GM23338 (cell line): ENCODE measurements around the gene ADIPOQ. TPM values are rescaled to one million over a fixed set of nuclear protein-coding genes. Genes with fewer than 3 reads are reported as not detected.

Experiments
- ATAC-seq: fragments of 200-7000 bp; cut with Tn5 transposase; 3 replicates; pipeline ENCODE4 v1.9.1; 2020
- DNase-seq: peaks from one replicate; pipeline ENCODE4 v3.0.0-alpha.2; 2015; ENCODE audit warnings: low spot score
- H2AFZ ChIP-seq: fragments of 200-600 bp; sonication (generic); 2 replicates; pipeline ENCODE4 v1.8.0; 2016; ENCODE audit warnings: antibody characterized with exemption, mild to moderate bottlenecking, moderate library complexity
- H3F3A ChIP-seq: fragments of 200-600 bp; sonication (generic); replicated peaks from 2 replicates; pipeline ENCODE4 v1.8.0; 2017; ENCODE audit warnings: antibody characterized with exemption, mixed run types, low read depth
- H3K27ac ChIP-seq: fragments of 200-600 bp; sonication (generic); 2 replicates; pipeline ENCODE4 v1.6.1; 2016; ENCODE audit warnings: low read depth
- H3K27me3 ChIP-seq: fragments of 200-600 bp; sonication (generic); 2 replicates; pipeline ENCODE4 v1.8.0; 2016; ENCODE audit warnings: mild to moderate bottlenecking, mixed run types, moderate library complexity; ENCODE audit not compliant: insufficient read depth
- H3K36me3 ChIP-seq: fragments of 200-600 bp; sonication (generic); 2 replicates; pipeline ENCODE4 v1.8.0; 2016; ENCODE audit warnings: mild to moderate bottlenecking; ENCODE audit not compliant: insufficient read depth
- H3K4me1 ChIP-seq: fragments of 200-600 bp; sonication (generic); 2 replicates; pipeline ENCODE4 v1.8.0; 2016; ENCODE audit warnings: mild to moderate bottlenecking, moderate library complexity; ENCODE audit not compliant: insufficient read depth
- H3K4me2 ChIP-seq: fragments of 200-600 bp; sonication (generic); 2 replicates; pipeline ENCODE4 v1.7.1; 2017; ENCODE audit warnings: mixed run types
- H3K4me3 ChIP-seq: fragments of 200-600 bp; sonication (generic); 2 replicates; pipeline ENCODE4 v1.6.1; 2016; ENCODE audit warnings: mixed run types
- H3K79me2 ChIP-seq: fragments of 200-600 bp; sonication (generic); replicated peaks from 2 replicates; pipeline ENCODE4 v1.8.0; 2017; ENCODE audit warnings: mild to moderate bottlenecking; ENCODE audit not compliant: insufficient read depth
- H3K9me2 ChIP-seq: fragments of 200-600 bp; sonication (generic); 2 replicates; pipeline ENCODE4 v1.8.0; 2017; ENCODE audit not compliant: insufficient read depth
- H4K20me1 ChIP-seq: fragments of 200-600 bp; sonication (generic); replicated peaks from 2 replicates; pipeline ENCODE4 v1.8.0; 2017; ENCODE audit warnings: mild to moderate bottlenecking; ENCODE audit not compliant: insufficient read depth
- H3K27ac Mint-ChIP-seq: 2 replicates; pipeline ENCODE4 v1.8.0; 2020; ENCODE audit warnings: inconsistent platforms, mild to moderate bottlenecking, moderate library complexity, mixed read lengths
- H3K27me3 Mint-ChIP-seq: 3 replicates; pipeline ENCODE4 v1.8.0; 2022; ENCODE audit warnings: low read depth, mild to moderate bottlenecking, moderate library complexity, mixed read lengths, inconsistent platforms; ENCODE audit not compliant: insufficient read depth, poor library complexity
- H3K36me3 Mint-ChIP-seq: 3 replicates; pipeline ENCODE4 v1.8.0; 2021; ENCODE audit warnings: low read depth, mild to moderate bottlenecking, inconsistent platforms, moderate library complexity, mixed read lengths
- H3K4me1 Mint-ChIP-seq: 3 replicates; pipeline ENCODE4 v1.8.0; 2020; ENCODE audit warnings: mild to moderate bottlenecking, inconsistent platforms, mixed read lengths
- H3K4me3 Mint-ChIP-seq: 3 replicates; pipeline ENCODE4 v1.8.0; 2021; ENCODE audit warnings: moderate library complexity, mild to moderate bottlenecking, inconsistent platforms, mixed read lengths
- H3K9me3 Mint-ChIP-seq: 3 replicates; pipeline ENCODE4 v1.8.0; 2020; ENCODE audit warnings: moderate library complexity, mild to moderate bottlenecking, inconsistent platforms, mixed read lengths
- CREB1 ChIP-seq: fragments of 250-450 bp; sonication (Bioruptor Pico); IDR thresholded peaks from 2 replicates; pipeline ENCODE4 v1.5.0; 2020; ENCODE audit warnings: low read depth, mild to moderate bottlenecking, moderate library complexity
- ETS1 ChIP-seq: IDR thresholded peaks from 2 replicates; pipeline ENCODE4 v1.6.1; 2016; ENCODE audit warnings: antibody characterized with exemption
- POLR2AphosphoS5 ChIP-seq: IDR thresholded peaks from 2 replicates; pipeline ENCODE4 v1.6.1; 2016; ENCODE audit warnings: antibody characterized with exemption, low read depth
- STAT1 ChIP-seq: IDR thresholded peaks from one replicate; pipeline ENCODE4 v1.6.1; 2016; ENCODE audit warnings: antibody characterized with exemption; ENCODE audit not compliant: unreplicated experiment
- ZNF114 ChIP-seq: fragments of 250-450 bp; sonication (Bioruptor Pico); IDR thresholded peaks from 2 replicates; pipeline ENCODE4 v1.5.0; 2020; ENCODE audit warnings: mild to moderate bottlenecking, moderate library complexity
- polyA plus RNA-seq: library from polyadenylated mRNA; unstranded; fragments of >200 nt; fragmentation: Nextera tagmentation; extraction: Ambion mirVana; gene quantifications from 2 replicates; pipeline ENCODE4 v1.2.1, GENCODE V29; 2016
- total RNA-seq: library from RNA; depleted of rRNA; stranded (reverse); fragments of >200 nt; shearing (Covaris generic); gene quantifications from 2 replicates; pipeline ENCODE4 v1.2.3, GENCODE V29; 2014
- TF ChIP-seq, protein P1 (sequence below): fragments of 250-450 bp; sonication (Bioruptor Pico); IDR thresholded peaks from 2 replicates; pipeline ENCODE4 v1.5.0; 2020; ENCODE audit warnings: mild to moderate bottlenecking, moderate library complexity

The ADIPOQ gene
- total and polyA plus RNA-seq, 2 experiments from 2014 or later = not detected

DNA sequence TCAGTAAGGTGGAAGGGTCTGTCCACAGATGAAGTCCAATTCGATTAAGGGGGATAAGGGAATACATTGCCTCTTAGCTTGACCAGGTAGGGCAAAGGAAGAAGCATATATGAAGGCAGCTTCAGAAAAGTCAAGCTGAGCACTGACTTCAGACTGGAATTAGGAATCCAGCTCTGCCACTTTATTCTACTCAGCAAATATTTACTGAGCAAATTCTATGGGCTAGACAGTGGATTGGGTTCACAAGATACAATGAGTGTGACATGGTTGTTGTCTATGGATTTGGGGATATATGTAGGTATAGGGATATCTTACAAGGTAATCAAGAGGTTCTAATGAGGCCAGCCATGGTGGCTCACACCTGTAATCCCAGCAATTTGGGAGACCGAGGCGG, 526 bp downstream of the ADIPOQ start (continued):
- TF ChIP-seq POLR2AphosphoS5 (no peak), ZNF114 (CRISPR knock-in tag) (no peak), ETS1 (no peak), CREB1 (CRISPR knock-in tag) (no peak)
- TF ChIP-seq, protein P1, sequence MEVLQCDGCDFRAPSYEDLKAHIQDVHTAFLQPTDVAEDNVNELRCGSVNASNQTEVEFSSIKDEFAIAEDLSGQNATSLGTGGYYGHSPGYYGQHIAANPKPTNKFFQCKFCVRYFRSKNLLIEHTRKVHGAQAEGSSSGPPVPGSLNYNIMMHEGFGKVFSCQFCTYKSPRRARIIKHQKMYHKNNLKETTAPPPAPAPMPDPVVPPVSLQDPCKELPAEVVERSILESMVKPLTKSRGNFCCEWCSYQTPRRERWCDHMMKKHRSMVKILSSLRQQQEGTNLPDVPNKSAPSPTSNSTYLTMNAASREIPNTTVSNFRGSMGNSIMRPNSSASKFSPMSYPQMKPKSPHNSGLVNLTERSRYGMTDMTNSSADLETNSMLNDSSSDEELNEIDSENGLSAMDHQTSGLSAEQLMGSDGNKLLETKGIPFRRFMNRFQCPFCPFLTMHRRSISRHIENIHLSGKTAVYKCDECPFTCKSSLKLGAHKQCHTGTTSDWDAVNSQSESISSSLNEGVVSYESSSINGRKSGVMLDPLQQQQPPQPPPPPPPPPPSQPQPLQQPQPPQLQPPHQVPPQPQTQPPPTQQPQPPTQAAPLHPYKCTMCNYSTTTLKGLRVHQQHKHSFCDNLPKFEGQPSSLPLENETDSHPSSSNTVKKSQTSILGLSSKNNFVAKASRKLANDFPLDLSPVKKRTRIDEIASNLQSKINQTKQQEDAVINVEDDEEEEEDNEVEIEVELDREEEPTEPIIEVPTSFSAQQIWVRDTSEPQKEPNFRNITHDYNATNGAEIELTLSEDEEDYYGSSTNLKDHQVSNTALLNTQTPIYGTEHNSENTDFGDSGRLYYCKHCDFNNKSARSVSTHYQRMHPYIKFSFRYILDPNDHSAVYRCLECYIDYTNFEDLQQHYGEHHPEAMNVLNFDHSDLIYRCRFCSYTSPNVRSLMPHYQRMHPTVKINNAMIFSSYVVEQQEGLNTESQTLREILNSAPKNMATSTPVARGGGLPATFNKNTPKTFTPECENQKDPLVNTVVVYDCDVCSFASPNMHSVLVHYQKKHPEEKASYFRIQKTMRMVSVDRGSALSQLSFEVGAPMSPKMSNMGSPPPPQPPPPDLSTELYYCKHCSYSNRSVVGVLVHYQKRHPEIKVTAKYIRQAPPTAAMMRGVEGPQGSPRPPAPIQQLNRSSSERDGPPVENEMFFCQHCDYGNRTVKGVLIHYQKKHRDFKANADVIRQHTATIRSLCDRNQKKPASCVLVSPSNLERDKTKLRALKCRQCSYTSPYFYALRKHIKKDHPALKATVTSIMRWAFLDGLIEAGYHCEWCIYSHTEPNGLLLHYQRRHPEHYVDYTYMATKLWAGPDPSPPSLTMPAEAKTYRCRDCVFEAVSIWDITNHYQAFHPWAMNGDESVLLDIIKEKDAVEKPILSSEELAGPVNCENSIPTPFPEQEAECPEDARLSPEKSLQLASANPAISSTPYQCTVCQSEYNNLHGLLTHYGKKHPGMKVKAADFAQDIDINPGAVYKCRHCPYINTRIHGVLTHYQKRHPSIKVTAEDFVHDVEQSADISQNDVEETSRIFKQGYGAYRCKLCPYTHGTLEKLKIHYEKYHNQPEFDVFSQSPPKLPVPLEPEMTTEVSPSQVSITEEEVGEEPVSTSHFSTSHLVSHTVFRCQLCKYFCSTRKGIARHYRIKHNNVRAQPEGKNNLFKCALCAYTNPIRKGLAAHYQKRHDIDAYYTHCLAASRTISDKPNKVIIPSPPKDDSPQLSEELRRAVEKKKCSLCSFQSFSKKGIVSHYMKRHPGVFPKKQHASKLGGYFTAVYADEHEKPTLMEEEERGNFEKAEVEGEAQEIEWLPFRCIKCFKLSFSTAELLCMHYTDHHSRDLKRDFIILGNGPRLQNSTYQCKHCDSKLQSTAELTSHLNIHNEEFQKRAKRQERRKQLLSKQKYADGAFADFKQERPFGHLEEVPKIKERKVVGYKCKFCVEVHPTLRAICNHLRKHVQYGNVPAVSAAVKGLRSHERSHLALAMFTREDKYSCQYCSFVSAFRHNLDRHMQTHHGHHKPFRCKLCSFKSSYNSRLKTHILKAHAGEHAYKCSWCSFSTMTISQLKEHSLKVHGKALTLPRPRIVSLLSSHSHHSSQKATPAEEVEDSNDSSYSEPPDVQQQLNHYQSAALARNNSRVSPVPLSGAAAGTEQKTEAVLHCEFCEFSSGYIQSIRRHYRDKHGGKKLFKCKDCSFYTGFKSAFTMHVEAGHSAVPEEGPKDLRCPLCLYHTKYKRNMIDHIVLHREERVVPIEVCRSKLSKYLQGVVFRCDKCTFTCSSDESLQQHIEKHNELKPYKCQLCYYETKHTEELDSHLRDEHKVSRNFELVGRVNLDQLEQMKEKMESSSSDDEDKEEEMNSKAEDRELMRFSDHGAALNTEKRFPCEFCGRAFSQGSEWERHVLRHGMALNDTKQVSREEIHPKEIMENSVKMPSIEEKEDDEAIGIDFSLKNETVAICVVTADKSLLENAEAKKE = no peak

DNA sequence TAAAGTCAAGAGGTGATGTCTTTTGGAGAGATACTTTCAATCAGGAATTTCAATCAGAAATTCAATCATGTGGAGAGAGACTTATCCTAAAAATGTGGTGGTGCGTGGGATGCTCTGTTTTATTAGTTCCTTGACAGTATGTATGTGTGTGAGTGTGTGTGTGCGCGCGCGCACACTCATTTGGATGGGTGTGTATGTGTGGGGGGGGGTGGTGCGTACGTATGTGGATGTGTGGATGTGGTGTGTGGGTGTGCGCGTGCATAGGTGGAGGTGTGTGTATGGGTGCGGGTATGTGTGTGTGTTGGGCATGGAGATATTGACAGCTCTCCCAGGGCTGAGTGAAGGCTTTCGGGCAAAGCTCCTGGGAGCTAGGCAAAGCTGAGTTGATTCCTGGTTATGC, 2.4 kb downstream of the ADIPOQ start:
- no peaks in the 10 kb centered on the region for H3K27me3 ChIP-seq
- Mint-ChIP-seq H3K27me3 (no peaks in the 10 kb centered on the region), H3K4me1 (no peaks in the 10 kb centered on the region; the same call in 2 of the 3 replicates), H3K36me3 (no peaks in the 10 kb centered on the region), H3K4me3 (no peak overlapping the region), H3K9me3 (no peaks in the 10 kb centered on the region), H3K27ac (no peak overlapping the region)
- DNase-seq (no peak), ATAC-seq (no peak)
- H3F3A ChIP-seq = no peaks in the 10 kb centered on the region
- H3K4me3 ChIP-seq = no peak overlapping the region
- H3K4me1 ChIP-seq = no peaks in the 10 kb centered on the region
- no peak overlapping the region for H3K4me2 ChIP-seq
- H3K79me2 ChIP-seq = no peaks in the 10 kb centered on the region
- no peaks in the 10 kb centered on the region for H3K9me2 ChIP-seq
- no peak overlapping the region for H3K27ac ChIP-seq
- no peak overlapping the region for H2AFZ ChIP-seq
- no peaks in the 10 kb centered on the region for H3K36me3 ChIP-seq
- H4K20me1 ChIP-seq = no peaks in the 10 kb centered on the region
- TF ChIP-seq STAT1 = no peak
- TF ChIP-seq CREB1 (CRISPR knock-in tag) = no peak
- TF ChIP-seq, protein P1 = no peak
- no peak for TF ChIP-seq POLR2AphosphoS5
- no peak for TF ChIP-seq ZNF114 (CRISPR knock-in tag)
